Lower lobe of right lung (tissue), 2 donors: ENCODE measurements around the gene SIPA1. TPM values are rescaled to one million over a fixed set of nuclear protein-coding genes. Genes with fewer than 3 reads are reported as not detected.

Source experiments
- ATAC-seq, 2 donors: fragments of 200-7000 bp; cut with Tn5 transposase; one replicate each; pipeline ENCODE4 v1.9.1; 2020 to 2022; ENCODE audit warnings: mild to moderate bottlenecking in 2 of 2, moderate library complexity in 2 of 2
- DNase-seq: peaks from one replicate; pipeline ENCODE4 v3.0.0-alpha.2; 2020
- H3K27ac ChIP-seq: fragments of 200-600 bp; one replicate; pipeline ENCODE4 v1.8.0; 2022
- H3K27me3 ChIP-seq: fragments of 200-600 bp; one replicate; pipeline ENCODE4 v1.8.0; 2022; ENCODE audit warnings: low read depth
- H3K36me3 ChIP-seq: fragments of 200-600 bp; one replicate; pipeline ENCODE4 v1.8.0; 2022; ENCODE audit warnings: mild to moderate bottlenecking
- H3K4me1 ChIP-seq: fragments of 200-600 bp; one replicate; pipeline ENCODE4 v1.8.0; 2022
- H3K4me3 ChIP-seq: fragments of 200-600 bp; one replicate; pipeline ENCODE4 v1.8.0; 2022; ENCODE audit warnings: mild to moderate bottlenecking
- H3K9me3 ChIP-seq: fragments of 200-600 bp; one replicate; pipeline ENCODE4 v1.8.0; 2022
- intact Hi-C: fragments of 100-400 bp; cut with DNase I; formaldehyde crosslinking; loops from one replicate; pipeline ENCODE4 v1.11.0; 2022
- total RNA-seq: library from RNA; stranded (reverse); fragmentation: NEBNext Ultra II Directional; extraction: Animal tissue kit (Norgen Biotek cat#: 25700); gene quantifications from one replicate; pipeline ENCODE4 v1.2.1, GENCODE V29; 2021
- TF ChIP-seq, protein P1 (sequence below): fragments of 200-600 bp; IDR thresholded peaks from one replicate; pipeline ENCODE4 v1.8.0; 2022; ENCODE audit warnings: antibody characterized with exemption, mild to moderate bottlenecking
- donor health status: DM: no; HTN: yes; CAD: no; lungs with severe emphysema.

Gene SIPA1
- total RNA-seq, 1 donor from 2014 or later, result 102 TPM

DNA sequence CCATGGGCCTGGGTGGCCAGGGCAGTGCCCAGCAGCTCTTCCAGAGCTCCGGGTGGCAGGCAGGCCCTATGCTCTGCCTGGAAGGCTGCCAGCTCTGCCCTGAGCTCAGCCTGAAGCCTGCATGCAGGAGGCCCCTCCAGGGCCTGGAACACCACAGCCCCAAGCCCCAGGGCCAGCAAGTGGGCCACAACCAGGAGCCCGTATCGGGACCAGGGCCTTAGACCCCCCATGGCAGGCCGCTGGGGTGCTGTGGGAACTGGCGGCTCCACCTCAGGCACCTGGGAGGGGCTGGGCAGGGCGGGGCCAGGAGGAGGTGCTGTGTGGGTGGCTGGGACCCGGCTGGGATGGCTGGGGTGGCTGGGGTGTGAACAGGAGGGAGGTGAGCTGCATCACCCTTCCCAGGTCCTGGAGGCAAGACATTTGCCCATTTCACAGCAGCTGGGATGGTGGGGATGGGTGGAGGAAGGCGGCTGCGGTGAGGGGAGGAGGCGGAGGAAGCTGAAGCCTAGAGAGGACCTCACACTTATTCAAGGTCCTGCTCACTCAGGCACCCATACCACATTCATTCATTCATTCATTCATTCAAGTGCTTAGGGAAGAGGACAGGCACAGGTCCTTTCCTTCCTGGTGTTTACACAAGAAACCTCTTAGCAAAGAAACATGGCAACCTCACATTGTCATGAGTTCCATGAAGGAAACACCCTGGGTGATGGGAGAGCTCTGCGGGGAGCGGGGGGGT lies 42.2 kb upstream of the SIPA1 start, which contains the start of gene KCNK7:
Gene KCNK7 (minus strand): TSS at position 258 of the 739 bp plus-strand sequence. CDS start 28 bp downstream, at position 230.
- peaks cover 70% of the 10 kb centered on the region for H3K36me3 ChIP-seq
- no peak for DNase-seq
- intact Hi-C loops, result no loop called here

DNA sequence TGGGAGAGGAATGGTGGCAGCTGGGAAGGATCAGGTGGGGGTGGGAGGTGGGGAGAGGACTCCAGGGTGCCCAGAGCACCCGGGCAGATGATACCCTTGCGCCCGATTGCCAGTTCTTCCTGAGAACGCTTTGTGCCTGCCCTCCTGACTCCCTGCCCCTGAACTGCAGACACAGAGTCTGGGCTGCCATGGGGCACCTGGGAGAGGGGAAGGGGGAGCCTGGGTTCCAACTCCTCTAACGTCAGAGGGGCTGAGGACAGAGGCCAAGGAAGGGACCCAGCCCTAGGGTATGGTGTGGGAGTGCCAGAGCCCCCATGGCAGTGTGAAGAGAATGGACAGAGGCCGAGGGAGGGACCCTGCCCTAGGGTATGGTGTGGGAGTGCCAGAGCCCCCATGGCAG lies 41.4 kb upstream of the SIPA1 start:
- ATAC-seq (no peak), DNase-seq (no peak)
- no peak overlapping the region for H3K4me3 ChIP-seq
- no peak overlapping the region for H3K27ac ChIP-seq
- H3K27me3 ChIP-seq, result no peaks in the 10 kb centered on the region
- intact Hi-C loops, result no loop called here
- H3K9me3 ChIP-seq, result no peaks in the 10 kb centered on the region
- TF ChIP-seq, protein P1, sequence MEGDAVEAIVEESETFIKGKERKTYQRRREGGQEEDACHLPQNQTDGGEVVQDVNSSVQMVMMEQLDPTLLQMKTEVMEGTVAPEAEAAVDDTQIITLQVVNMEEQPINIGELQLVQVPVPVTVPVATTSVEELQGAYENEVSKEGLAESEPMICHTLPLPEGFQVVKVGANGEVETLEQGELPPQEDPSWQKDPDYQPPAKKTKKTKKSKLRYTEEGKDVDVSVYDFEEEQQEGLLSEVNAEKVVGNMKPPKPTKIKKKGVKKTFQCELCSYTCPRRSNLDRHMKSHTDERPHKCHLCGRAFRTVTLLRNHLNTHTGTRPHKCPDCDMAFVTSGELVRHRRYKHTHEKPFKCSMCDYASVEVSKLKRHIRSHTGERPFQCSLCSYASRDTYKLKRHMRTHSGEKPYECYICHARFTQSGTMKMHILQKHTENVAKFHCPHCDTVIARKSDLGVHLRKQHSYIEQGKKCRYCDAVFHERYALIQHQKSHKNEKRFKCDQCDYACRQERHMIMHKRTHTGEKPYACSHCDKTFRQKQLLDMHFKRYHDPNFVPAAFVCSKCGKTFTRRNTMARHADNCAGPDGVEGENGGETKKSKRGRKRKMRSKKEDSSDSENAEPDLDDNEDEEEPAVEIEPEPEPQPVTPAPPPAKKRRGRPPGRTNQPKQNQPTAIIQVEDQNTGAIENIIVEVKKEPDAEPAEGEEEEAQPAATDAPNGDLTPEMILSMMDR, result no peak
- peaks cover 69% of the 10 kb centered on the region for H3K36me3 ChIP-seq
- peaks cover 19% of the 10 kb centered on the region for H3K4me1 ChIP-seq

More for the DNA sequence above, 42.2 kb upstream of the SIPA1 start, which contains the start of gene KCNK7:
- H3K4me3 ChIP-seq, result no peak within 1 kb of the TSS
- H3K27me3 ChIP-seq, result no peaks in the 10 kb centered on the region
- H3K27ac ChIP-seq, result no peak within 1 kb of the TSS
- peaks cover 19% of the 10 kb centered on the region for H3K4me1 ChIP-seq
- no peak for ATAC-seq
- H3K9me3 ChIP-seq, result no peaks in the 10 kb centered on the region
- TF ChIP-seq, protein P1, result no peak

DNA sequence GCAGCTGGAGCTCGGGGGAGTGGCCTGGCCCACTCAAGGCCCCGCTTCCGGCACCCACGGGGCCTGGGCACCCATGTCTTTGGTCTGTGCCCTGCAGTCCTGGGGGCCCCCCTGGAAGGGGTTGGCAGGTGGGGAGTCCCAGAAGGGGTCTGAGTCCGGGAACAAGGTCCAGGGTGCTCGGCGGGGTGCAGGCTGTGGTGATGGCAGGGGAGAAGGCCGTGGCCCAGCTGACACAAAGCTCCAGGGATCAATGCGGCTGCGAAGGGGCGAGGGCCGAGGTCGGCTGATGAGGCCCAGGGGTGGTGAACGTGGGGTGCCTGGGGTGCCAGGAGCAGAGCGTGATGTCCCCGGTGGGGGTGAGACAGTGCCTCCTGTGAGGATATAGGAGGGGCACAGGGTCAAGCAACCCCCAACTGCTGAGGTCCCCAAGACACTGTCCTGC lies 39.6 kb upstream of the SIPA1 start:
- no peak for DNase-seq

DNA sequence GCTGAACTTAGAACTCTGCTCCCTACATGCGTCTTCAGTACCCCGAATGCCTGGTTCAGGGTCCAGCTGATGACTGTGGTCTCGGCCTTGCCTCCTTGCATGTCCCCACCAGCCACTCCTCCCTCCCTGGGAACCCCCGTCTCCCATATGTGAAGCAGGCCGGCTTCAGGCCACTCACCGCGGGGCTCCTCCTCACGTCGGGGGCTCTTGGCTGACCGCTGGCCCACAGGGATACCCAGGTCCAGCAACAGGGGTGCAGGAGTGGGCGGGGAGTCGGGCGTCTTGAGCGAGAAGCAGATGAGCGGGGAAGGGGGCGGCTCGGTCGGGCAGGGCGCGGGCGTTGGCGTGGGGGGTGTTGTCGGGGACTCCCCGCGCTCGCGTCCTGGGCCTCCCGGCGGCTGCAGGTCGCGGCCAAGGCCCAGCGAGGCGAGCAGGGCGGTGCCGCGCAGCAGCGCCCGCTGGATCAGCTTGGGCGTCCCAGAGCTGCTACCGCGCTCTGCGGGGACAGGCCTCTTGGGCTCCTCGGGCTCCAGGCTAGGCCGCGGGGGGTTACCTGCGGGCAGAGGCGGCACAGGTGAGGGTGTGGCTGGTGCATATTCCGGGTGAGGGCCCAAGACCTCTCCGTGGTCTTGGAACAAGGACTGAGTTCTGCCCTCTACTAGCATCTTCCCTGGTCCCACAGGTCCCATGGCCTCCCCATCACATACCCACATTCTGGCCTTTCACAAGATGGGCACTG lies 38.5 kb upstream of the SIPA1 start:
- Histone ChIP-seq H3K4me3 (no peak overlapping the region), H3K9me3 (no peaks in the 10 kb centered on the region), H3K27ac (no peak overlapping the region), H3K4me1 (peaks cover 15% of the 10 kb centered on the region), H3K27me3 (no peaks in the 10 kb centered on the region), H3K36me3 (peaks cover 78% of the 10 kb centered on the region)
- ATAC-seq, result no peak
- intact Hi-C loops, result no loop called here
- DNase-seq, result no peak
- TF ChIP-seq, protein P1, result no peak

More for the DNA sequence above, 39.6 kb upstream of the SIPA1 start:
- H3K4me3 ChIP-seq, result no peak overlapping the region
- peaks cover 19% of the 10 kb centered on the region for H3K4me1 ChIP-seq
- H3K9me3 ChIP-seq, result no peaks in the 10 kb centered on the region
- TF ChIP-seq, protein P1, result no peak
- intact Hi-C loops, result no loop called here
- H3K27me3 ChIP-seq, result no peaks in the 10 kb centered on the region
- no peak for ATAC-seq
- H3K36me3 ChIP-seq, result peaks cover 71% of the 10 kb centered on the region
- H3K27ac ChIP-seq, result no peak overlapping the region

DNA sequence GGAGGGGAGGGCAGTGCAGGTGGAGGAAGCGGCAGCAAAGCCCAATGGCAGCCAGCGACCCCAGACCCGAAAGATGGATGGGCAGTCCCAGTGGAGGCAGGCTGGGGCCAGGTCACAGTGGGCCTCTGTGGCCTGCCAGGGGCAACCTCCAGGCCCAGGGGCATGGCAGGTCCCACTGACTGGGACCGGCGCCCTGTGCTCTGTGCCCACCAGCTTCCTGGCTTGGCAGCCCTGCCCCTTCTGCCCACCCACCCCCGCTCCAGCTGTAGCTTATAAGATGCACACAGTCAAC lies 38.0 kb upstream of the SIPA1 start:
- H3K4me1 ChIP-seq, result peaks cover 11% of the 10 kb centered on the region
- H3K27me3 ChIP-seq, result no peaks in the 10 kb centered on the region
- H3K4me3 ChIP-seq, result no peak overlapping the region
- H3K36me3 ChIP-seq, result peaks cover 83% of the 10 kb centered on the region
- intact Hi-C loops, result no loop called here
- ATAC-seq (no peak), DNase-seq (no peak)
- H3K9me3 ChIP-seq, result no peaks in the 10 kb centered on the region
- TF ChIP-seq, protein P1, result no peak
- H3K27ac ChIP-seq, result no peak overlapping the region
